Immature natural killer cell (primary cell): ENCODE results near the gene KIAA1671. TPM values are rescaled to one million over a fixed set of nuclear protein-coding genes. Genes with fewer than 3 reads are reported as not detected.

Experiments used
- polyA plus RNA-seq, 3 donors: library from polyadenylated mRNA; unstranded; fragments of 300-500 nt; fragmentation: Illumina TruSeq; gene quantifications; one replicate each; pipeline ENCODE4 v1.2.3, GENCODE V29; 2021

The KIAA1671 gene
- polyA plus RNA-seq, 3 donors from 2014 or later, result 0.43 to 3.0 (median 2.5) TPM

Other genes with a start within 250 kb of the KIAA1671 start
- not detected for gene PIWIL3, start 178.0 kb upstream of the KIAA1671 start, polyA plus RNA-seq
- gene SGSM1, start 146.5 kb upstream of the KIAA1671 start, polyA plus RNA-seq, result 1 to 10 TPM; 1.5 to 3.9 (median 2.4) TPM
- not detected for gene LHFPL7, start 6.0 kb upstream of the KIAA1671 start, polyA plus RNA-seq
- not detected for gene CRYBB3, start 247.1 kb downstream of the KIAA1671 start, polyA plus RNA-seq